ENCODE measurements around the gene ANGPT4.
"Not testable (repeated sequence)": the region's sequence is repeated elsewhere in the genome, so short reads cannot be mapped to it uniquely, and the experiment has no call there.

ANGPT4 gene

DNA sequence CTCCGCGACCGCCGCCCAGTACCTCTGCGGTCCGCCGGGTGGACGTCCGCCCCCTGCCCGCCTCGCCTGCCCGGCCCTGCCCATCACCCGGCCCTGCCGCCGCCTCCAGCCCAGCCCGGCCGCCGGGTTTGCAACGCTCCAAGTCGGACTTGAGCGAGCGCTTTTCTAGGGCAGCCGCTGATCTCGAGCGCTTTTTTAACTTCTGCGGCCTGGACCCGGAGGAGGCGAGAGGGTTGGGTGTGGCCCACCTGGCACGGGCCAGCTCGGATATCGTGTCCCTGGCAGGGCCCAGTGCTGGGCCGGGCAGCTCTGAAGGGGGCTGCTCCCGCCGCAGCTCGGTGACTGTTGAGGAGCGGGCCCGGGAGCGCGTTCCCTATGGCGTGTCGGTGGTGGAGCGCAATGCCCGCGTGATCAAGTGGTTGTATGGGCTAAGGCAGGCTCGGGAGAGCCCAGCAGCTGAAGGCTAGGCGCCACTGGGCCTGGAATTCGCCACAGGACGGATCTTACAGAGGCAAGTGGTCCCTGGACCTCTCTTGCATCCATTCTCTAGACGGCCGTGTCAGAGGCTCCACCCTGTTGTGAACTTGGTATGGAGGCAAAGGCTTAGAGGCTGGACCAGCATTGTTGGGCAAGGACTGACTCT, 70.8 kb downstream of the ANGPT4 start:
- DNase-seq (ENCODE audit: low read depth, low spot score): no peak

DNA sequence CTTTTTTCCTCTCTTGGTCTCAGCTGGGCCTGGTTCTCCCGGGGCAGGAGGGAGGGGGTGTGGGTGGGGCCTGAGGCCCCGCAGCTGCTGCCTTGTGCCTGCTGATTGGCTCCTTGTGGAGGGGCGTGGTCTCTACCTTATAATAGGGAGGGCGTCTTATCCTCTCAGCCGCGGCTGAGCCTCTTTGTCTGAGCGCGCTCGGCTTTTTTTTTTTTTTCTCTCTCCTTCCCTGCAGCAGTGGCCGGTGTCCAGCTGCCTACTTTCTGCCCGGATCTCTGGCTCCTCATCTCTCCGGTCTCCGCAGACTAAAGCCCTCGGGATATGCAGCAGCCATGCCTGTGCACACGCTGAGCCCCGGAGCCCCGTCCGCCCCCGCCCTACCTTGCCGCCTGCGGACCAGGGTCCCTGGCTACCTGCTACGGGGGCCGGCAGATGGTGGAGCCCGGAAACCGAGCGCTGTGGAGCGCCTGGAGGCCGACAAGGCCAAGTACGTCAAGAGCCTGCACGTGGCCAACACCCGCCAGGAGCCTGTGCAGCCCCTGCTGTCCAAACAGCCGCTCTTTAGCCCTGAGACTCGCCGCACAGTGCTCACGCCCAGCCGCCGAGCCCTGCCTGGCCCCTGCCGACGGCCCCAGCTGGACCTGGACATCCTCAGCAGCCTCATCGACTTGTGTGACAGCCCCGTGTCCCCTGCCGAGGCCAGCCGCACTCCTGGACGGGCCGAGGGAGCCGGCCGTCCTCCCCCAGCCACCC, 71.5 kb downstream of the ANGPT4 start:
- DNase-seq (ENCODE audit: low read depth, low spot score): peak; percentile 69

GRCh38 chr20:843912-844311, 72.2 kb downstream of the ANGPT4 start:
- no peak for DNase-seq (ENCODE audit: low read depth, low spot score)

- DNase-seq (ENCODE audit: low read depth, low spot score): no peak
These were observed 73.6 kb downstream of the ANGPT4 start for GRCh38 chr20:842547-842940.

DNA sequence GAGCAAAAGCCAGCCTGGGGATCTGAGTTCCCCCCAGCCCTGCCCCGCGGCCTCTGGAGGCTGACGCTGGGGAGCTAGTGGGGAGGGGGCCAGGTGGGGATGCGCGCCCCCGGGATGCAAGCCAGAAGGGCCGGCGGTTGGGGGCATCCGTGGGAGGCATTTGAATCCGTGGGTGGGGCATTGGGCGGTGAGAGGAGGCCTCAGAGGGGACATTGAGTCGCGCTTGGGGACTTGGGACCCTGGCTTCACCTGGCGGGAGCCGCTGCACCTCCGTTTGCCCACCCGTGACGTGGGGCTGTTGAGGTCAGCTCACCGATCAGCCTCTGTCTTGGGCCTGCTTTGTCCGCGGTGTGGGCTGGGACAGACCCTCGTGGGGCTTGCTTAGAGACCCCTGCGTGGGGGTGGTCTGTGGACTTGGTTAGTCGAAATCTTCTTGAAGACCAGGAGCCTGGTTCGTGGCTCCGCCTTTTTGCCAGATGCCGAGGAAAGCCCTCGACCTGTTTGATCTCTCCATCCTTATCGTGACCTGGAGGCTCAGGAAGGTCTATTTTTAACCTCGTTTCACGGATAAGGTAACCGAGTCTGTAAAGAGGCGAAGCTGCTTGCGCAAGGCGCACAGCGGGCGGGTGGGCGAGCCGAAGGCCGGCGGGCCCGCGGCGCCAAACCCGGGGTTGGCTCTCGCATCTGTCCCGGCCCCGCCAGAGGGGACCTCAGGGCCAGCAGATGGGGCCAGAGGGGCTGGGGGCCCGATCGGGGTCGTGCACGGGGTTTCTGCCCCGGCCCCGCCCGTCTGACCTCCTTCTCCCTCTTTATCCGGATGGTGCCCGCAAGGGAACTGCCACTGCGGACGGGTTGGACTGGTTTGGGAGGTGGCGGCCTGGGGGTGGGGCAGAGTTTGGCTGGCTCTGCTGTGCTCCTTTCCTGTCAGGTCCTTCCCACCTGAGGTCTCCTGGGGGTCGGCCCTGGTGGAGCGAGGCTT, 74.3 kb downstream of the ANGPT4 start:
- no peak for DNase-seq (ENCODE audit: low read depth, low spot score)

DNA sequence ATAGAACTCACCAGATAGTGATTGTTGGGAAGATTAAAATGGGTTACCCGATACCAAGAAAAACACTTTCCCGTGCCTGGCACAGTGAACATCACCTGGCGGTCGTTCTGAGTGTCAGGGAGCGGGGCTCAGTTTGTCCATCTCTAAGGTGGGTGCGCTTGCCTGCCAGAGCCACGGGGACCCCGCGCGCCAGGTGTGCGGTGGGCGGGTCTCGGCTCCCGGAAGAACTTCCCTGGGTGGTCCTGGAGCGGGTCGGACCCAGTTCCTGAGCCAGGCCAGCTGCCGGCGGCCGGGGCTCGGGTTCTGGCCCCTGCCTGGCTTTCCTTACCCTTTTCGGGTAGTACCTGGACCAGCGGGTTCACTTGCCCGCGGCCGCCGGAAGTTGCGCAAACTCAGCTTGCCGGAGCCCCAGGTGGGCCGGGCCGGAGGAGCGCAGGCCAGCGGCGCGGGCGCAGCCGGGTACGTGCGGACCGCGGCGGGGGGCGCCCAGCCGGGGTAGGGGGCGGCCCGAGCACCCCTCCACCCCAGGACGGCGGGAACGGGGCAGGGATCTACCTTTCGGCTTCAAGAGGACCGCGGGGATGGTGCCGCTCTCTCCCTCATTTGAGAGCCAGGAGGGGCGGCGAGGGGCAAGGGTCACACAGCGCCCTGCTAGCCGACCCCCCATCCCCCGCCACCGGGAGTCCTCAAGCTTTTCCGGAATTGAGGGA, 75.1 kb downstream of the ANGPT4 start:
- DNase-seq (ENCODE audit: low read depth, low spot score): no peak

- DNase-seq (ENCODE audit: low read depth, low spot score): no peak
These were observed 75.7 kb downstream of the ANGPT4 start for GRCh38 chr20:840503-840857.

GRCh38 chr20:839626-840025, 76.5 kb downstream of the ANGPT4 start:
- no peak for DNase-seq (ENCODE audit: low read depth, low spot score)

DNA sequence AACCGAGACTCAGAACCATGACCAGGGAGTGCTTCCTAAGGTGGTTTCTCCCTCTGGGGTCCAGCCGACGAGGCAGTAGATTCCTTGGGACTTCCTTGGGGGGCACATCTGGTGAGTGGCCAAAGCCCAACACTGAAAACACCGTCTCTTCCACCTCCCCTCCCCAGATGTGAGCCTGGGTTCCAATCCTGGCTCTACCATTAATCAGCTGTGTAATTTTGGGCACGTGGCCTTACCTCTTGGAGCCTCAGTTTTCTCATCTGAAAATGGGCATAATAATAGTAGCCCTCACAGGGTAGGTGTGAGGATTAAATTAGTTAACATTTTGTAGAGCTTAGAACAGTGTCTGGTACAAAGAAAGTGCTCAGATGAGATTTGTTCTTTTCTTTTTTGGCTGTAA, 77.1 kb downstream of the ANGPT4 start:
- no peak for DNase-seq (ENCODE audit: low read depth, low spot score)

GRCh38 chr20:836190-836589, 79.9 kb downstream of the ANGPT4 start:
- DNase-seq (ENCODE audit: low read depth, low spot score): no peak

DNA sequence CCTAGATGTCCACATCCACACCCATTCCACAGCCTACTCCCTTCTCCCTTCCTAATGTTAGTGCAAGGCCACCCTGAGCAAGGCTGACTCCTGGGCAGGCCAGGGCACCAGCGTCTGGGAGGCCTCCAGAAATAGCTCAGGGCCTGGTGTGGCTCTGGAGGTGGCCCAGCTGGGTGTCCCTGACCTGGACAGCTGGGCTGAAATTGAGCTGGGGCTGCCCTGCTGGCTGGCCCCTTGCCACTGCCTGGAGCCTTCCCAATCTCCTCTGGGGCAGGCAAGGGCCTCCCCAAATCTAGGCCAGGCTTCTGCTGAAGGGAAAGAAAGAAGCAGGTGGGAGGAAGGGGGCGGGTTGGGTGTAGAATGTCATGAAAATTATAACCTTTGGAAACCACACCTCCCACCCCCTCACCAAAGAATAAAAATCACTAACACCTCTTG, 80.5 kb downstream of the ANGPT4 start:
- no peak for DNase-seq (ENCODE audit: low read depth, low spot score)

DNA sequence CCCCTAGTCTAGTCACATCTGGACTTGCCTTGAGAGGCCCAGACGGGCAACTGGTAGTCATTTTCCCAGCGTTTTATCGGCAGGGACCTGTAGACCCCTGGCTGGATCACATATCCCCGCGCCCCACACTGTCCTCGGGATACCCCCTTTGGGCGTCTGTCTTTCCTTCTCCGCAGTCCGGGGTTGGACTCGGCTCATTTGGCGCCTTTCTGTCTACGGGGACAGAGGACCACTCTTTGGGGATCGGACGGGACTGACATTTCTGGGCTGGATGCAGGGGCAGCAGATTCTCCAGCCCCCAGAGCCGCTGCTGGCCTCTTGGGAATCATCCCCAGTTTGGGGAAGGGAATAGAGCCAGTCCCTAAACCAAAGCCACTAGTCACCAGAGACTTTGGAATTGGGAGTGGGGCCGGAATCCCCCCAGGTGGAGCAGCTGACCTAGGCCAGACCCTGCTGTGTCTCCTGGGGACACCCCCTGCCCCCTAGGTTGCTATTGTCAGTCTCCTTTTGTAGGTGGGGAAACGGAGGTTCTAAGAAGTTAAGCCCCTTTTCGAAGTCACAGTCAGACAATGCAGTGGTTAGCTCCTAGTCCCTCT, 81.9 kb downstream of the ANGPT4 start:
- no peak for DNase-seq (ENCODE audit: low read depth, low spot score)

DNA sequence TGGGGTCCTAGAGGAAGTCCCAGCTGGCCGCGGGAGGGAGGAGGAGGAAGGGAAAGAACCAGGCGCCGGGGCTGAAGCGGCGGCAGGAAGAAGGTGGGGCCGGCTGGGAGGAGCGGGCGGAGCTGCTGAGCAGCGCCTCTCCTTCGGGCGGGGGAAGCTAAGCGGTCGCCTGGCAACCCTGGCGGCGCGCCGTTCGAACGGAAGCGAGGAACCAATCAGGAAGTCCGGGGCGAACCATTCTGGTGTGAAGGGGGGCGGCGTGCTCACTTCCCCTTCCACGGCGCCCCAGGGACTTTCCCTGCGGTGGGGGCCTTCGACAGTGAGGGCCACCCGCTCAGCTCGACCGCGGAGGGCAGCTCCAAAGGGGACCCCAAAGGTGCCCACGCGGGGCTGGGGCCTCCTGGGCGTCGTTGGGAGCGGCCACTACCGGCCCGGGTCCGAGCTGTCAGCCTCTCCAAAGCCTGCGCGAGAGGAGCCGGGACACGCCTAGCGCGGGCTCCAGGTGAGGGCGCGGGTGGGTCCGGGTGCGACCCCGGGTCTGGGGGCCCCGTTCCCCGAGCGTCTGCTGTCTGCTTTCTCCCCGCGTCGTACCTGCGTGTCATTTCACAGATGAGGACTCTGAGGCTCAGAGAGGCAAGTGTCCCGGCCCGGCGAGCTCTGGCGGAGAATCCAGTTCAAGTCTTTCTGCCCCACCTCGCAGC, 82.5 kb downstream of the ANGPT4 start, which contains the start of gene FAM110A:
FAM110A (plus strand) TSS at position 266 of the 701 bp plus-strand sequence. CDS start 11,090 bp downstream, outside the sequence.
- DNase-seq (ENCODE audit: low read depth, low spot score): peak; percentile 79

DNA sequence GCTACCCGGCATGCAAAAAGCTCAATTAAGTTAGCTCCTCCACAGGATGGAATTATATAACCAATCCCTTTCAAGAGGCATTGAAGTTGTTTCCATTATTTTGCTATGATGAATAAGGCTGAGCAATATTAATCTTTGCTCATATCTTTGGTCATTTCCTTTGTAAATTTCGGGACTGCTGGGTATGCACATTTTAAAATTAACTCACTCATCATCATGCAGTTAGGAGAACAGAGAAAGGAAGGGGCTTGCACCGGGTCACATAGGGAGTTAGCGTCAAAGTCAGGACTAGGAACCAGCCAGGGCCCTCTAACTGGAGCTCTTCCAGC, 83.0 kb downstream of the ANGPT4 start:
- DNase-seq (ENCODE audit: low read depth, low spot score): no peak

DNA sequence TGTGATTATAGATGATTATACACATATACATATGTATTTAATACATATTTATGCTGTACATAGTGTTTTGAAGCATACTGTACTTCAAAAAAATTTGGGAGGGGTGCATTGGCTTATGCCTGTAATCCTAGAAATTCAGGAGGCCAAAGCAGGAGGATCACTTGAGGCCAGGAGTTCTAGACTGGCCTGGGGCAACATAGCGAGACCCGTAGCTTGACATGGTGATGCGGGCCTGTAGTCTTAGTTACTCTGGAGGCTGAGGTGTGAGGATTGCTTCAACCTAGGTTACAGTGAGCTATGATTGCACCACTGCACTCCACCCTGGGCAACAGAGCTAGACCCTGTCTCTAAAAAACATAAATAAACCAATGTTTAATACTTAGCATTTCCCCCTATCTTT, 84.2 kb downstream of the ANGPT4 start:
- no peak for DNase-seq (ENCODE audit: low read depth, low spot score)

DNA sequence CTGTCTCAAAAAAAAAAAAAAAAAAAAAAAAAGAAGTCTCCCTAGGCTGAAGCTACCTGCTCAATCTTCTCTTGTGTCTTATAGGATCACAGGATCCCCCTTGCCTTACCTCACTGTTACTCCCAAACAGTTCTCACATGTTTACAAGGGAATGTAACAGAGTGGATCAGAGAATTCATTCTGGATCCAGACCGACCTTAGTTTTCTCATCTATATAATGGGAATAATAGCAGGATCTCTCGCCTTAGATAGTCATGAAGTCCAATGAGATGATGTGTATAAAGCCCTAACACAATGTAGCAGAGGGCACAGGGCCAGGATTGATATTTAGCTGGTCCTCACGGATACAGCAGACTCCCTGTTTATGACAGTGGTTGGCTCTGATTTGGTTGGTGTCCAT, 84.9 kb downstream of the ANGPT4 start:
- DNase-seq (ENCODE audit: low read depth, low spot score): no peak

GRCh38 chr20:830011-830521, 86.1 kb downstream of the ANGPT4 start:
- no peak for DNase-seq (ENCODE audit: low read depth, low spot score)

DNA sequence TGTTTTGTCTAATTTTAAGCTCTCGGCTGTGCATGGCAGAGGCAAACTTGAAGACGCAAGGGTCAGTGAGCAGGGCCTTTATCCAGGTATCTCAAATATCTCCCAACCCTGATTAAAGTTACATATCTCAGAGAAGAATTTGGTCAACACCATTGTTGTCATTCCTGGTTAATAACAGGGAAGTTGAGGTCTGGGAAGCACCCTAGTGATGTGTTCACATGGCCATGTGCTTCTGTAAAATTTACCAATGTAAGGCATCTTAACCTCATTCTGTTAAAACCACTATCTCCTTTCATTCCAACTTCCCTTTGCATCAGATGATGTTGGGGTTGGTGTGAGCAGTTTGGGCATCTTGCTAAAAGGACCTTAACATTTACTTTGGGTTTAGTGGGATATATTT, 86.6 kb downstream of the ANGPT4 start:
- DNase-seq (ENCODE audit: low read depth, low spot score): no peak

GRCh38 chr20:828987-829386, 87.1 kb downstream of the ANGPT4 start:
- DNase-seq (ENCODE audit: low read depth, low spot score): no peak

GRCh38 chr20:827981-828380, 88.2 kb downstream of the ANGPT4 start:
- not testable (repeated sequence) for DNase-seq (ENCODE audit: low read depth, low spot score)
